Uterus (tissue), 2 donors: ENCODE results near the gene SLC7A6OS.

Experiments used
- CTCF ChIP-seq, 4 experiments: fragments of 200-600 bp in 2 of 4; fragments of 450-650 bp in 2 of 4; sonication (generic) in 2 of 4; IDR thresholded peaks; one replicate each; pipeline ENCODE4 v1.5.1; 2016 to 2019; ENCODE audit warnings: antibody characterized with exemption in 4 of 4, mild to moderate bottlenecking in 2 of 4, moderate library complexity in 1 of 4
- POLR2A ChIP-seq, 2 donors: fragments of 450-650 bp; IDR thresholded peaks; one replicate each; pipeline ENCODE4 v1.6.1; 2016; ENCODE audit warnings: antibody characterized with exemption in 2 of 2, mild to moderate bottlenecking in 1 of 2, moderate library complexity in 1 of 2

- no peak for TF ChIP-seq POLR2A (IDR thresholded peaks at IDR 0.05)
- no peak for TF ChIP-seq CTCF (IDR thresholded peaks at IDR 0.05)
Observed at GRCh38 chr16:68273459-68273858, 37.3 kb downstream of the SLC7A6OS start.
